SKM-1 (cell line): ENCODE data around the gene CADM4.
"Not testable (repeated sequence)": the region's sequence is repeated elsewhere in the genome, so short reads cannot be mapped to it uniquely, and the experiment has no call there.

Source experiments
- DNase-seq: peaks from one replicate; lab custom pipeline; 2025; ENCODE audit not compliant: unreplicated experiment; lab: John Stamatoyannopoulos, UW

Gene CADM4

DNA sequence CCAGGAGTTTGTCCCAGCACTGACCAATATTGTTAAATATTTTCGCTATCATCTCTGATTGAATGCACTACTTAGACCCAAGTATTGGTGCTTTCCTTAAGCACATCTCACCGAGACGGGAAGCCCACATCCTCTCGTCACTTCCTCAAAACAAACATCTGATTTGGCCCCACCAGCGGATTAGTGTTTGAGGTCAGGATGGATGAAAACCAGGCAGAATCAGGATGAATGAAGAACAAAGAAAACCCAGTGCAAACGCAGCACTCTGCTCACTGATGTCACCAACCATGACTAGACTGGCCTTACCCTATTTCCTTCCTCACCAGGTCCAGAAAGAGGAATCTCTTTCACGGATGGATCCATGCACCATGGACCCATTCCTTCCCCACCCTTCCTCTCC lies 24.4 kb upstream of the CADM4 start:
- DNase-seq: no peak

DNA sequence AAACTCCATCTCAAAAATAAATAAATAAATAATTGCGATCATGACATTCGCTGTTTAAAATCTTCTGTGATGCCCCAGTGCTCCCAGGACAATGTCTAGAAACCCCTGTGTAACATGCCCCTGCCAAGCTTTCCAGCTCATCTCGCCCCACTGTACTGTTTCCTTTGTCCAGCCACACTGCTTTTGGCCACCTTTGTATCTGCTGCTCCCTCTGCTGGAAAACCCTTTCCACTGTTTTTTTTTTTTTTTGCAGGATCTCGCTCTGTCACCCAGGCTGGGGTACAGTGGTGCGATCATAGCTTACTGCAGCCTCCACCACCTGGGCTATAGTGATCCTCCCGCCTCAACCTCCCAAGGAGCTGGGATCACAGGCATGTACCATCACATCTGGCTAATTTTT lies 22.8 kb upstream of the CADM4 start:
- DNase-seq: no peak

DNA sequence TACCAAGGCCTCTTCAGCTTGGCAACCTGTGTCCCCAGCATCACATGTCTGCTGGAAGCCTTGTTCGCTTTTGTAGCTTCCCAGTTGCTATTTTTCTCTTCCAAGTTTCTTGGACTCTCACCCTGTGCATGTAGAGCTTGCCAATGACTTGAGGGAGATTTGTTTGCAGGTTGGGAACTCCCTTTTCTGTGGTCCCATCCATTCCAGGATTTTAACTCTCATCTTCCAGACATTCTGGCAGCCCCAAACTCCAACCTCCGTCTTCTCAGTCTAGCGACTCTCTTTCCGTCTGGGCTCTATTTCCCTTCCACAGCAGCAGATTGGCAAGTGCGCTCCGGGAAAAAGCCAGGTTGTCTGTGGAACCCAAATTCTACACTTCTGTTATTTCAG lies 21.3 kb upstream of the CADM4 start:
- no peak for DNase-seq

DNA sequence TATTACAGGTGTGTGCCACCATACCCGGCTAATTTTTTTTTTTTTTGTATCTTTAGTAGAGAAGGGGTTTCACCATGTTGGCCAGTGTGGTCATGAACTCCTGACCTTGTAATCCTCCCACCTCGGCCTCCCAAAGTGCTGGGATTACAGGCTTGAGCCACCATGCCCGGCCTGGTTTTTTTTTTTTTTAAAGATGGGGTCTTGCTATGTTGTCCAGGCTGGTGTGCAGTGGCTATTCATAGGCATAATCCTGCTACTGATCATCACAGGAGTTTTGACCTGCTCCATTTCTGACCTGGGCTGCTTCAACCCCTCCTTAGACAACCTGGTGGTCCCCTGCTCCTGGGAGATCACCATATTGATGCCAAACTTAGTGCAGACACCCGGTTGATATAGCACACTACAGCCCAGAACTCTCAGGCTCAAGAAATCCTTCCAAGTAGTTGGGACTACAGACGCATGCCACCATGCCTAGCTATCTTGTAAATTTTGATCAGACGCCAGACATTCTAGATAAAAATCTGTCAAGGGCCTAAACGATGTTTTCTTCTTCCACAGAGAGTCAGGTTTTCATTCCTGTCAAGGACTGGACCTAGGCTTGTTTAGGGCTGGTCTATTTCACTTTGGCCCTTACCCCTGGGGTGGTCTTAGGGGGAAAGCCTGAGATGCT lies 20.8 kb upstream of the CADM4 start:
- DNase-seq: no peak

DNA sequence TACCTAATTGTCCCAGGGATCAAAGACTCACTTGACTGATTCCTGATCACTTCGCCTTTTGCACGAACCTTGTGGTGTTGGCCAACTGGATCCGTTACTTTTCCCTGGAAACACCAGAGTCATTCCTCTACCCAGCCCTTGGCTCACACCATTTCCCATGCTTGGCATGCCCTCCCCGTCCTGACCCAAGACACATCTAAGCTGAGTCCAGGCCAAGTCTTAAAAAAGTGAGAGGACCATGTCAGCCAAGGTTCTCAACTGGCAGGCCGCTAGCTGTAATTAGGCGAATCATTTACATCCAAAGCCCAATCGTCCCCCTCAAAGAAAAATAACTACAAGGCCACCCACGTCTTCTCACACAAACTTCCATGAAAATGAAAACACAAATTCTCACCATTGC lies 18.8 kb upstream of the CADM4 start:
- no peak for DNase-seq

DNA sequence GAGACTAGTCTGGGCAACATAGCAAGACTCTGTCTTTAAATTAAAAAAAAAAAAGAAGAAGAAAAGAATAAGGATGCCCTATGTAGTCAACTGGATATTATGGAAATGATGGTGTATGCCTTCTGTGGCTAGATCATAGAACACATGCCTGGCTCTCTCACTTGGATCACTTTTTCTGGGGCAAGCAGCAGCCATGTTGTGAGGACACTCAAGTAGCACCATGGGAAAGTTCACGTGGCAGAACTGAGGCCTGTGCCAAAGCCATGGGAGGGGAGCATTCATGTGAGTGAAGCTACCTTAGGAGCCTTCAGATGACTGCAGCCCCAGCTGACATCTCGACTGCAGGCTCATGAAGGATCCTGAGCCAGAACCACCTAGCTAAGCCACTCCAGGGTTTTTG lies 18.4 kb upstream of the CADM4 start:
- DNase-seq: no peak

DNA sequence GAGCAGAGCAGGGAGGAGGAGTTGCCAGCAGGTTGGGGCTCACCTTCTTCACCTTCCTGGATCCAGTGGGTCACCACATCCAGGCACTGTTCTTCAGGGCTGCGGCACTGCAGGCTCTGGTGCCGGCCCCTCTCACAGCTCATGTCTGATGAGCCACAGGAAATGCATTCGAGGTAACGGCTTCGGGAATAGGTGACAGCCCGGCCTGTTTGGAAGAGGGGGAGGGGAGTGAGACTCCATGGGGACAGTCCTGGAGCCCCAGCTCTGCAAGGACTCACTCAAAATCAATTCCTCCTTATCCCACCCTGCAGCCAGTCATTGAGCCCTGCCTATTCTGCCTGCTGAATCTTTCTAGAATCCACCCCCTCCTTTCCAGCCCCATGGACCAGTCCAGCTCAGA lies 16.8 kb upstream of the CADM4 start:
- DNase-seq: no peak

- DNase-seq: no peak
These were observed 12.9 kb upstream of the CADM4 start for GRCh38 chr19:43652546-43652874.

- peak; percentile 5 for DNase-seq
These were observed 12.3 kb upstream of the CADM4 start for GRCh38 chr19:43651758-43652545.

DNA sequence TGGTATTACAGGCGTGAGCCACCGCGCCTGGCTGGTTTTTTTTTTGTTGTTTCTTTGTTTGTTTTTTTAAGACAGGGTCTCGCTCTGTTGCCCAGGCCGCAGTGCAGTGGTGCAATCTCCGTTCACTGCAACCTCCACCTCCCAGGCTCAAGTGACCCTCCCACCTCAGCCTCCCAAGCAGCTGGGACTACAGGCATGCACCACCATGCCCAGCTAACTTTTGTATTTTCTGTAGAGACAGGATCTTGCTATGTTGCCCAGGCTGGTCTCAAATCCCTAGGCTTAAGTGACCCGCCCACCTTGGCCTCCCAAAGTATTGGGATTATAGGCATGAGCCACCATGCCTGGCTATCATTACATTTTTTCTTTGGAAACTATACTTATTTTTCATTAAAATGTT lies 10.6 kb upstream of the CADM4 start:
- not testable (repeated sequence) for DNase-seq

DNA sequence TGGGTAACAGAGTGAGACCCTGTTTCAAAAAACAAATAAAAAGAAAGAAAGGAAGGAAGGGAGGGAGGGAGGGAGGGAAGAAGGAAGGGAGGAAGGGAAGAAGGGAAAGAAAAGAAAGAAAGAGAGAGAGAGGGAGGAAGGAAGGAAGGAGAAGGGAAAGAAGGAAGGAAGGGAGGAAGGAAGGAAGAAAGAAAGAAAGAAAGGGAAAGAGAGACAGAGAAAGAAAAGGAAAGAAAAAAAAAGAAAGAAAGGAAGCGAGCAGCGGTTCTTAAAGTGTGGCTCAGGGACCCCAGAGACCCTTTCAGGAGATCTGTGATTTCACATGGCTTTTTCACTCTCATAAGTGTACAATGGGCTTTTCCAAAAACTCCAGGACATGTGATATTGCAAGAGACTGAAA lies 9.9 kb upstream of the CADM4 start:
- no peak for DNase-seq

- DNase-seq: no peak
These were observed 9.0 kb upstream of the CADM4 start for GRCh38 chr19:43648633-43649032.

- DNase-seq: no peak
These were observed 4.5 kb upstream of the CADM4 start for GRCh38 chr19:43644181-43644580.

DNA sequence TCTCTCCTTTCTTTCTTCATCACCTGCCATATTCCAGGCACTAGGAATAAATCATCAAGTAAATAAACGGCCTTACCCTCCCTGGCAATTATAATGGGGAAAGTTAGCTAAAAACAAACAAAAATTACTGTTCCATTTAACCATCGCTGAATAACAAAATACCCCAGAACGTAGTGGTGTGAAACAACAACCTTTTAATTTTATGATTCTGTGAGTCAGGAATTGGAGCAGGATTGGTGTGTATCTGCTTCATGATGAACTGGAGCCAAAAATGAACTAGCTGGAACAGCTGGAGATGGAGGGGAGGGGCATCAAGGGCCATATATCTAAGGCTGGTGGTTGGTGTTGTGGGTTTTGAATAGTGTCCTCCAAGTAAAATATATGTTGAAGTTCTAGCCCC lies 3.7 kb upstream of the CADM4 start:
- no peak for DNase-seq

DNA sequence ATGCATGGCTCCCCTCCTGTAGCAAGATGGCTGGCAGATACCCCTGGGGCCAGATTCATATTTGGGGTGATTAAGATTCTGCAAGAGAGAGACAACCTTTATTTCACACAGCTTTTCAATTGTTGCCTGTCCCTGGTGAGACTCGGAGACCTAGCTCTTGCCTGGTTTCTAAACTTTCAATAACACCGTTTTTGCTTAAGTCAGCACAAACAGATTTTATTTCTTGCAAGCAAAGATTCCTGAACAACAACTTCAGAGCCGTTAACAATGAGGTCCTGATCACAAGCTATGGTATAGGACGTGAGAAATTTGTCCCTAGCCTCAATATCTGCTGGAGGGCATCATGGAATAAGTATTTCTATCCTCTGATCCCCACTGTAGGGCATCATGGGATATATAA lies 2.9 kb upstream of the CADM4 start:
- DNase-seq: no peak

- no peak for DNase-seq
These were observed 1.7 kb upstream of the CADM4 start for GRCh38 chr19:43641333-43641732.

- DNase-seq: no peak
These were observed 741 bp upstream of the CADM4 start for GRCh38 chr19:43640424-43640757.

- DNase-seq: no peak
These were observed 593 bp downstream of the CADM4 start for GRCh38 chr19:43638995-43639518.

DNA sequence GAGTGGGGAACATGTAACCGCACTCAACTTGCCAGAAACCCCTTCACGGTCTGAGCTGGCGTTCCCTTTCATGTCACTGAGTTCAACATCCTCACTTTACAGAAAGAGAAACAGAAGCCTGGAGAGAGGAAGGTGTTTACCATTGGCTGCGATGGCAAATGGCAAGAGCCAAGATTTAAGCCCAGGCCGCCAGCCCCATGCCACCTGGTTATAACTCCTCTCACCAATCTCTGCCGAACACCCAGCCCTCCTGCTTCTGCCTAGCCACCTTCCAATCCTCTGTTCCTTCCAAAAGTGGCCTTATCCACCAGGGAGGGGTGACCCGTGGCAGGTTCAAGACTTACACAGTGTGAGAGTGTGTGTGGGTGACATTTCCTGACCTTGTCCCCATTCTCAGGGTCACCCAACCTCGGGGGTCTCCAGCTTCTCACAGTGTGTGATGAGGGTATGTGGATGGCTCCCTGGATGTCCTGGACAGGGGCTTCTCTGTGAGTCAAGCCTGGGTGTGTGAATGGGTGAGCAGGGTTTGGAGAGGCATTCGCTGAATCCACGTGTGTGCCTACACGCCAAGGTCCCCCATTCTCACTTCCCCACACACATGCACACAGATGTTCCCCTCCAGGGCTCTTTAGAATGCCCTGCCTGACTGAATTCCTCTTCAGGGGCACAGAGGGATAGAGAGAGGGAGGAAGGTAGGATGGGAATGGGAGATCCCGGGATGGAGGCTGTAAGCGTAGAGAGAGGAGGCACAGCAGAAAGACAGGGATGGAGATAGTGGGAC lies 1.2 kb downstream of the CADM4 start:
- DNase-seq: no peak

DNA sequence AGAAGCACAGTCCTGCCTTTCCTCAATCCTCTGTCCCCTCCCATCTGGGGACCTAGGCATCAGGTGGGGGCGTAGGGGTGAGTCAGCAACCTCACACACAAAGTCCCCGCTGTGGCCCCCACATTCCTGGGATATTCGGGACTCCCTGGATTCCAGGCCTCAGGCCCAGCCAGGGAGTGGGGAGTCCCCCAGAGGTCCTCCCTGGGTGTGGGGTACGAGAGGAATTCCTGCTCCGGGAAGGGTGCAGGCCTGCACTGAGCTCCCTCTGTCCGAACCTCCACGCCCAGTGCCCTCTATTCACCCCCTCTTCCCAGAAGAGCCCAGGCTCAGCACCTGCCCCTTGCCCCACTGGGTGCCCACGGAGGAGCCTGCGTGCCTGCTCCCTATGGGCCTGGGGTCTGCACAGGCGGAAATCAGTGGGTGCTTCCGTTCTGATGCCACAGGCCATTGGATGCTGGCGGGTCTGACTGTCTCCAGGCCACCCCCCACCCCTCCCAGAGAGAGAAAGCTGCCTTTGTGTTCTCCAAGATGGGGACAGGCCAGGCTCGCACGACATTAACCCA lies 3.4 kb downstream of the CADM4 start:
- DNase-seq: no peak

DNA sequence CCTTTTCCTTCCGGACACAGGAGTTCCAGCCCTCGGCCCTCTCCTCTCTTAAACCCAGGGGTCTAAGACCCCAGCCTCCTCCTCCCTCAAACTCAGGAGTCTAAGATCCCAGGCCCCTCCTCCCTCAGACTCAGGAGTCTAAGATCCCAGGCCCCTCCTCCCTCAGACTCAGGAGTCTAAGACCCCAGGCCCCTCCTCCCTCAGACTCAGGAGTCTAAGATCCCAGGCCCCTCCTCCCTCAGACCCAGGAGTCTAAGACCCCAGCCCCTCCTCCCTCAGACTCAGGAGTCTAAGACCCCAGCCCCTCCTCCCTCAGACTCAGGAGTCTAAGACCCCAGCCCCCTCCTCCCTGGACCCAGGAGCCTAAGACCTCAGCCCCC lies 4.1 kb downstream of the CADM4 start:
- not testable (repeated sequence) for DNase-seq
